Activated CD4-positive, alpha-beta T cell treated with anti-CD3 and anti-CD28 coated beads for 4 hours (primary cell): ENCODE data around the gene CAPN13.

Experiments
- DNase-seq, 2 donors: peaks; one replicate each; pipeline ENCODE4 v3.0.0-alpha.2; 2020

CAPN13 gene

GRCh38 chr2:30678410-30679137 lies 128.7 kb downstream of the CAPN13 start:
- DNase-seq, result no peak

GRCh38 chr2:30677861-30678385 lies 129.3 kb downstream of the CAPN13 start:
- no peak for DNase-seq

GRCh38 chr2:30677231-30677630 lies 130.0 kb downstream of the CAPN13 start:
- DNase-seq, result no peak

GRCh38 chr2:30675758-30676157 lies 131.5 kb downstream of the CAPN13 start:
- DNase-seq, result no peak

- DNase-seq, result no peak
These were observed 134.1 kb downstream of the CAPN13 start for GRCh38 chr2:30673127-30673526.
